8988T (cell line): ENCODE data around the gene CCDC137.
"Not testable (repeated sequence)": the region's sequence is repeated elsewhere in the genome, so short reads cannot be mapped to it uniquely, and the experiment has no call there.

Source experiments
- DNase-seq: peaks from one replicate; pipeline ENCODE4 v3.0.0; 2011

Gene CCDC137

GRCh38 chr17:81652906-81653771, 13.4 kb upstream of the CCDC137 start:
- no peak for DNase-seq

- no peak for DNase-seq
These were observed 11.0 kb upstream of the CCDC137 start for GRCh38 chr17:81655378-81656117.

GRCh38 chr17:81656118-81656743, 10.3 kb upstream of the CCDC137 start, which contains the start of gene PDE6G:
PDE6G (minus strand) TSS chr17:81656542; CDS start chr17:81653305, 3,237 bp downstream.
- no peak for DNase-seq

- no peak for DNase-seq
These were observed 9.7 kb upstream of the CCDC137 start for GRCh38 chr17:81656835-81657234.

- no peak for DNase-seq
These were observed 7.5 kb upstream of the CCDC137 start for GRCh38 chr17:81659038-81659437.

GRCh38 chr17:81660441-81660840, 6.1 kb upstream of the CCDC137 start:
- no peak for DNase-seq

DNA sequence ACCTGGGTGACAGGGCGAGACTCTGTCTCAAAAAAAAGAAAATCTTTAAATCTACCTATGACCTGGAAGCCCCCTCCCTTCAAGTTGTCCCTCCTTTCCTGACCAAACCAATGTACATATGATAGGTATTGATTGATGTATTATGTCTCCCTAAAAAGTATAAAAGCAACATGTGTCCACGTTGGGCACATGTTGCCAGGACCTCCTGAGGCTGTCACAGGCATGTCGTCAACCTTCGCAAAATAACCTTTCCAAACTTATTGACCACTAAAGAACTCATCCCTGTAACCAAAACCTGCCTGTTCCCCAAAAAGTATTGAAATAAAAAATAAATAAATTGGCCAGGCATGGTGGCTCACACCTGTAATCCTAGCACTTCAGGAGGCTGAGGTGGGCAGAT, 4.5 kb upstream of the CCDC137 start:
- no peak for DNase-seq

GRCh38 chr17:81664051-81664470, 2.5 kb upstream of the CCDC137 start:
- no peak for DNase-seq

DNA sequence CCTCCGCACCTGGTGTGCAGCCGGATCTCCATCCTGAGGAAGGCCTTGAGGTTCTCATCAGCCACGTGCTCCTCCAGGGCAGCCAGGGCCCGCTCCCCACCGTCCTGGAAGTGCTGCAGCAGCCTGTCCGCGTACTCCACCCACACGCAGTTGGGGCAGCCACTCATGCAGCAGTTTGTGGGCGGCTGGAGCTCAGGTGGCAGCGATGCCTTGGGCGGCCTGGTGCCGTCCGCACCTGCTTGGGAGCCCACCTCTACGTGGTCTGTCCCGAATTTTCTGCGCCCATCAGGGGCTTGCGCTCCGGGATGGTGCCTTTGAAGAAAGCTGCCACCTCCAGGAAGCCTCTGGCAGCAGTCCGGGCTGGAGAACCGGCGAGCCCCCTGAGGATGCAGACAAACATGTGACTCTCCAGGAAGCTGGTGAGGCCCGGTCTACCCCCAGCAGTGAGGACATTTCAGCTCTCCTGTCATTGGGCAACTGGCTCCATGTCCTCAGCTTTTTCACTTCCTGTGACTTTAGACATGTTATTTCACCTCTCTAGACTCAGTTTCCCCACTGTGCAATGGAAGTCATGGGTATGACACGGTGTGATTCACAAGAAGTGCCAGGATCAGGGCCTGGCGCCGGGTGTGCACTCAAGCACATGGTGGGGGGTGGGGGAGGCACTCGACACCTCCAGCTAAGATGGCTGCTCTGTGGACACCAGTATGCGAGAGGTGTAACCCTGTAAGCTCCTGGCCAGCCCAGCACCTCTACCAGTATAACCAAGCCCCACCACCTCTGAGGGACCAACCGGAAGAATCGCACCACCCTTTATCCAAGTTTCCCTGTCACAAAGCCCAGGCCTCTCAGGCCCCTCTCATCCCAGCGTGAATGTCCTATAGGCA, 1.1 kb upstream of the CCDC137 start:
- DNase-seq, result no peak

GRCh38 chr17:81666092-81666341, 520 bp upstream of the CCDC137 start:
- DNase-seq, result no peak

DNA sequence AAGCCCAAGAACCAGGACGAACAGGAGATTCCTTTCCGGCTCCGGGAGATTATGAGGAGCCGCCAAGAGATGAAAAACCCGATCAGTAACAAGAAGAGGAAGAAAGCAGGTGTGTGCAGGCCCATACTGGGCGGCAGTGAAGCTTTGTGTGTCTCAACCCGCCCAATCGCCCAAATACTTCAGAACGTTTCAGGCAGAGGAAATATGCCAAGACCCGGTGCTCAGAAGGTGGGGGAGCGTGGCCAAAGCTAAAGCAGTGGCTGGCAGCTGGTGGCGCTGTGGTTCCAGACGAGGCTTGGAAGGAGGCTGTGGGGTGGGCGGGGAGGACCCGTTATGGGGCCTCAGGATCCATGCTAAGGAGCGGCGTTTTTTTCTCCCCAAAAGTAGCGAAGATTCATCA, 1.2 kb downstream of the CCDC137 start:
- DNase-seq, result no peak

- DNase-seq, result no peak
These were observed 6.0 kb downstream of the CCDC137 start for GRCh38 chr17:81672504-81672903.

DNA sequence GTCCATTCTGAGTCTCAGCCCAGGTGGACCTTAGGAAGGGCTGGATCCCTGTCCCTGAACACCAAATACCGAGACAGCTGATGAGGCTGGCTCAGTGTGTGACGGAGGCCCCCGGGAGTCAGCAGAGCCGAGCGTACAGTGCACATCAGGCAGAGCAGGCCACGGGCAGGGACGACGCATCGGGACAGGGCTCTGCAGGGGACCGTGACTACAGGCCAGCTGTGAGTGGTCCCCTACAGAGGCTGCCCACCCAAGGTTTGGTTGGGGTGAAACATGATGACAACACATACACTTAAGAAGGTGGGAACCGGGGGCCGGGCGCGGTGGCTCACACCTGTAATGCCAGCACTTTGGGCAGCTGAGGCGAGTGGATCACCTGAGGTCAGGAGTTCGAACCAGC, 6.4 kb downstream of the CCDC137 start:
- DNase-seq, result no peak

GRCh38 chr17:81673561-81674258, 7.2 kb downstream of the CCDC137 start:
- no peak for DNase-seq

DNA sequence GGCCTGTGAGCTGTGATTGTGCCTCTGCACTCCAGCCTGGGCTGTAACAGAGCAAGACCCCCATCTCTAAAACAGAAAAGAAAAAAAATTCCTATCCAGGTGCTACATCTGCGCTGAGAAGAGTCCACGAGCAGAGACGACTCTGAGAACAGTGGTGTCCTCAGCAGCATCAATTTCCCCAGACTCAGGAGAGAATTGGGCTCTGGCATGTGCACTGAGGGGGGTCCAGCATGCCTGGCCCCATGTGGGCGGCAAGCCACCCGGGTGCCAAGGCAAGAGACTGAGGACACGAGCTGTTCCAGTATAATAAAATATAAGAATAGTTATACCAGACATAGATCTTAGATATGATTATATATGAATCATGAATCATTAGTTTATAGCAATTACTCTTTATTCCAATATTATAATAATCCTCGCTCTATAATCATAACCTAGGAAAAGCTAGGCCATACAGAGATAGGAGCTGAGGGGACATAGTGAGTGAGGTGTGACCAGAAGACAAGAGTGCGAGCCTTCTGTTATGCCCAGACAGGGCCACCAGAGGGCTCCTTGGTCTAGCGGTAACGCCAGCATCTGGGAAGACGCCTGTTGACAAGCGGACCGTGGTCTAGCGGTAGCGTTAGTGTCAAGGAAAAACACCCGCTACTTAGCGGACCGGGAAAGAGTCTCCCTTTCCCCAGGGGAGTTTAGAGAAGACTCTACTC, 9.1 kb downstream of the CCDC137 start:
- not testable (repeated sequence) for DNase-seq

DNA sequence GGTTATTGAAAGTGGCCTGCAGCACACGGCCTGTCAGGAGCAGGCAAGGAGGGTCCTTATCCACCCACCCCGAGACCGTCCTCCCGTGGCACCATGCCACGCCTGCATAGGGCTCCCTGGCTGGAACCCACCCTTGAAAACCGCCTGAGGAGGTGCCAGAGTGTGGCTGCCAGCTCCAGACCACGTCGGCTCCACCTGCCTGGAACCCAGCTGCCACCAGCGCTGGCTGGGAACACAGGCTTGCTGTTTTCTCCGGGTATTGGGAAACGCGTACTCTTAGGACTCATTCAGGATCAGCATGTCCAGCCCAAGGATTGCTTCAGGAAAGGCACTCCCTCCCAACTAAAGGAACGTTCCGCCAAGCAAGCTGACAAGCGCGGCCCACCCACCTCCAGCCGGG, 10.4 kb downstream of the CCDC137 start:
- DNase-seq, result no peak

DNA sequence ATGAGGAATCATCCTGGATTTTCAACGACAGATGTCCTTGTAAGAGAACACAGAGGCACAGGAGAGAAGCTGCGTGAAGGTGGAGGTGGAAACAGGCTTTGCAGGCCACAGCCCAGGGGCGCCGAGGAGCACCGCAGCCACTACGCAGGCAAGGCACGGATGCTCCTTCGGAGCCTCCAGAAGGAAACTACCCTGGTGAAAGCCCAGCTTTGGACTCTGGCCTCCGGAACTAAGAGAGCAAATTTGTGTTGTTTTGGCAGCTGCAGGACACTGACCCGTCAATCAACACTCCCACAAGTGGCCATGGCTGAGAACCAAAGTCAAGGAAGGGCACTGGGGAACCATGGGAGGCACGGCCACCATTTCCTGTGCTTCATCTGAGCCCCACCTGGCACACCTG, 13.6 kb downstream of the CCDC137 start:
- no peak for DNase-seq

GRCh38 chr17:81681672-81682071, 15.1 kb downstream of the CCDC137 start:
- no peak for DNase-seq

- DNase-seq, result no peak
These were observed 16.1 kb downstream of the CCDC137 start for GRCh38 chr17:81682565-81683207.

- no peak for DNase-seq
These were observed 16.7 kb downstream of the CCDC137 start for GRCh38 chr17:81683208-81683583.
